PC-3 (cell line): ENCODE results near the gene PLEKHH1. TPM values are rescaled to one million over a fixed set of nuclear protein-coding genes. Genes with fewer than 3 reads are reported as not detected.

ENCODE experiments used
- ATAC-seq: fragments of 200-7000 bp; cut with Tn5 transposase; 2 replicates; pipeline ENCODE4 v1.9.1; 2020; ENCODE audit warnings: mild to moderate bottlenecking, moderate library complexity
- BruUV-seq: library from RNA; stranded (reverse); fragments of 400-500 nt; replicated peaks from 2 replicates; lab custom pipeline; 2021; lab: Mats Ljungman, UMichigan
- CTCF ChIA-PET: fragments of 300-600 bp; sonication (Branson Sonifier 250); formaldehyde crosslinking; loops from one replicate; lab custom pipeline; 2022; ENCODE audit warnings: antibody characterized with exemption; lab: Charles Lee
- POLR2A ChIA-PET: fragments of 300-600 bp; sonication (Branson Sonifier 250); formaldehyde crosslinking; loops from one replicate; lab custom pipeline; 2022; ENCODE audit warnings: antibody characterized with exemption; ENCODE audit not compliant: unreplicated experiment; lab: Charles Lee
- DNase-seq: peaks from one replicate; pipeline ENCODE4 v3.0.0-alpha.2; 2015
- H2AFZ ChIP-seq: fragments of 300-600 bp; sonication (generic); 2 replicates; pipeline ENCODE4 v1.6.0; 2016; ENCODE audit warnings: antibody characterized with exemption, low read length
- H3F3A ChIP-seq: fragments of 300-600 bp; sonication (generic); one replicate; pipeline ENCODE4 v1.6.0; 2017; ENCODE audit warnings: antibody characterized with exemption, low read length, control low read depth, mild to moderate bottlenecking; ENCODE audit not compliant: unreplicated experiment
- H3K27ac ChIP-seq: fragments of 300-600 bp; sonication (generic); 2 replicates; pipeline ENCODE4 v1.5.1; 2016; ENCODE audit warnings: mild to moderate bottlenecking, low read length
- H3K27me3 ChIP-seq: fragments of 300-600 bp; sonication (generic); 2 replicates; pipeline ENCODE4 v1.6.1; 2016; ENCODE audit warnings: low read length, mixed read lengths
- H3K36me3 ChIP-seq: fragments of 300-600 bp; sonication (generic); 2 replicates; pipeline ENCODE4 v1.6.1; 2016; ENCODE audit warnings: low read depth, mixed run types, low read length, mixed read lengths
- H3K4me1 ChIP-seq: fragments of 300-600 bp; sonication (generic); 2 replicates; pipeline ENCODE4 v1.5.1; 2016; ENCODE audit warnings: low read length; ENCODE audit not compliant: insufficient read depth
- H3K4me2 ChIP-seq: fragments of 300-600 bp; sonication (generic); 2 replicates; pipeline ENCODE4 v1.6.0; 2016; ENCODE audit warnings: low read length
- H3K4me3 ChIP-seq: fragments of 300-600 bp; sonication (generic); 2 replicates; pipeline ENCODE4 v1.5.1; 2016; ENCODE audit warnings: mild to moderate bottlenecking, low read length, mixed read lengths
- H3K79me2 ChIP-seq: fragments of 300-600 bp; sonication (generic); 2 replicates; pipeline ENCODE4 v1.6.1; 2017; ENCODE audit warnings: low read length, mixed read lengths
- H3K9ac ChIP-seq: fragments of 300-600 bp; sonication (generic); 2 replicates; pipeline ENCODE4 v1.6.0; 2016; ENCODE audit warnings: mild to moderate bottlenecking, low read length
- H3K9me2 ChIP-seq: fragments of 300-600 bp; sonication (generic); replicated peaks from 2 replicates; pipeline ENCODE4 v1.6.1; 2016; ENCODE audit warnings: mixed run types, low read length, mixed read lengths
- H3K9me3 ChIP-seq: fragments of 300-600 bp; sonication (generic); 2 replicates; pipeline ENCODE4 v1.6.1; 2016; ENCODE audit warnings: low read length, mixed read lengths
- H4K20me1 ChIP-seq: fragments of 300-600 bp; sonication (generic); 2 replicates; pipeline ENCODE4 v1.6.1; 2016; ENCODE audit warnings: low read length, mixed read lengths
- CTCF ChIP-seq: fragments of 300-600 bp; sonication (generic); conservative IDR thresholded peaks from 2 replicates; pipeline ENCODE4 v1.5.1; 2017; ENCODE audit warnings: antibody characterized with exemption, low read depth, mild to moderate bottlenecking, low read length
- EZH2 ChIP-seq: fragments of 300-600 bp; sonication (generic); IDR thresholded peaks from one replicate; pipeline ENCODE4 v1.6.1; 2017; ENCODE audit warnings: antibody characterized with exemption, mild to moderate bottlenecking, low read length; ENCODE audit not compliant: unreplicated experiment
- EZH2phosphoT487 ChIP-seq: fragments of 300-600 bp; sonication (generic); IDR thresholded peaks from 2 replicates; pipeline ENCODE4 v1.6.1; 2018; ENCODE audit warnings: mild to moderate bottlenecking, antibody characterized with exemption, low read length, borderline replicate concordance
- intact Hi-C: fragments of 100-400 bp; cut with micrococcal nuclease; formaldehyde crosslinking; loops from 2 replicates; pipeline ENCODE4 v1.9.0; 2023
- total RNA-seq: library from RNA; depleted of rRNA; stranded (reverse); fragments of >200 nt; gene quantifications from 2 replicates; pipeline ENCODE4 v1.2.3, GENCODE V29; 2014

Gene PLEKHH1
- total RNA-seq, 1 experiment from 2014 or later: 11.1 TPM

- Histone ChIP-seq H3K79me2 (no peaks in the 10 kb centered on the region), H3K9me3 (no peaks in the 10 kb centered on the region), H3K4me1 (no peaks in the 10 kb centered on the region), H3K9me2 (no peaks in the 10 kb centered on the region), H3K27me3 (no peaks in the 10 kb centered on the region), H4K20me1 (no peaks in the 10 kb centered on the region), H2AFZ (no peak overlapping the region), H3K4me3 (no peak overlapping the region), H3K4me2 (no peak overlapping the region), H3K27ac (no peak overlapping the region), H3F3A (no peaks in the 10 kb centered on the region), H3K36me3 (no peaks in the 10 kb centered on the region), H3K9ac (no peak overlapping the region)
- POLR2A ChIA-PET: no interaction called here
- TF ChIP-seq EZH2 (no peak), CTCF (no peak), EZH2phosphoT487 (no peak)
- no TSS peak for BruUV-seq
- intact Hi-C loops: no loop called here
- DNase-seq: no peak
- ATAC-seq: no peak
- CTCF ChIA-PET: interaction anchor here (1.2 kb wide), 1 partner anchor 89 kb away, joined by 3 read pairs; no protein-coding TSS in a partner anchor
Observed at GRCh38 chr14:67577909-67578749, 45.0 kb downstream of the PLEKHH1 start.

GRCh38 chr14:67579040-67579439 is 46.0 kb downstream of the PLEKHH1 start:
- Histone ChIP-seq H2AFZ (no peak overlapping the region), H4K20me1 (no peaks in the 10 kb centered on the region), H3K79me2 (no peaks in the 10 kb centered on the region), H3K4me3 (no peak overlapping the region), H3K9me2 (no peaks in the 10 kb centered on the region), H3K36me3 (no peaks in the 10 kb centered on the region), H3K9me3 (no peaks in the 10 kb centered on the region), H3K9ac (no peak overlapping the region), H3K4me2 (no peak overlapping the region), H3K27ac (no peak overlapping the region), H3K4me1 (no peaks in the 10 kb centered on the region), H3F3A (no peaks in the 10 kb centered on the region), H3K27me3 (no peaks in the 10 kb centered on the region)
- intact Hi-C loops: no loop called here
- no peak for DNase-seq
- ChIA-PET CTCF (interaction anchor here (0.7 to 2.4 kb wide), 2 partner anchors 52 to 152 kb away, joined by 4 to 9 read pairs; no protein-coding TSS in a partner anchor), POLR2A (no interaction called here)
- BruUV-seq: no TSS peak
- ATAC-seq: no peak
- TF ChIP-seq EZH2phosphoT487: no peak
- TF ChIP-seq EZH2: no peak
- TF ChIP-seq CTCF: no peak

- intact Hi-C loops: no loop called here
- H2AFZ ChIP-seq: no peak overlapping the region
- no peaks in the 10 kb centered on the region for H3F3A ChIP-seq
- H3K27me3 ChIP-seq: no peaks in the 10 kb centered on the region
- H3K9me3 ChIP-seq: no peaks in the 10 kb centered on the region
- no peak overlapping the region for H3K9ac ChIP-seq
- H3K27ac ChIP-seq: no peak overlapping the region
- no peak overlapping the region for H3K4me3 ChIP-seq
- H4K20me1 ChIP-seq: no peaks in the 10 kb centered on the region
- no peak overlapping the region for H3K4me2 ChIP-seq
- no peak for ATAC-seq
- H3K9me2 ChIP-seq: no peaks in the 10 kb centered on the region
- no peaks in the 10 kb centered on the region for H3K36me3 ChIP-seq
- ChIA-PET POLR2A (no interaction called here), CTCF (interaction anchor here (0.7 to 2.4 kb wide), 2 partner anchors 53 to 153 kb away, joined by 4 to 9 read pairs; no protein-coding TSS in a partner anchor)
- DNase-seq: no peak
- BruUV-seq: no TSS peak
- no peaks in the 10 kb centered on the region for H3K4me1 ChIP-seq
- H3K79me2 ChIP-seq: no peaks in the 10 kb centered on the region
- TF ChIP-seq CTCF (no peak), EZH2 (no peak), EZH2phosphoT487 (no peak)
Observed at GRCh38 chr14:67579636-67580035, 46.5 kb downstream of the PLEKHH1 start.
